NCI-H2107 (cell line): Measurements from ENCODE around the gene AGBL4.
"Not testable (repeated sequence)": the region's sequence is repeated elsewhere in the genome, so short reads cannot be mapped to it uniquely, and the experiment has no call there.

Experiments used
- DNase-seq: peaks from one replicate; lab custom pipeline; 2025; lab: John Stamatoyannopoulos, UW

The AGBL4 gene

DNA sequence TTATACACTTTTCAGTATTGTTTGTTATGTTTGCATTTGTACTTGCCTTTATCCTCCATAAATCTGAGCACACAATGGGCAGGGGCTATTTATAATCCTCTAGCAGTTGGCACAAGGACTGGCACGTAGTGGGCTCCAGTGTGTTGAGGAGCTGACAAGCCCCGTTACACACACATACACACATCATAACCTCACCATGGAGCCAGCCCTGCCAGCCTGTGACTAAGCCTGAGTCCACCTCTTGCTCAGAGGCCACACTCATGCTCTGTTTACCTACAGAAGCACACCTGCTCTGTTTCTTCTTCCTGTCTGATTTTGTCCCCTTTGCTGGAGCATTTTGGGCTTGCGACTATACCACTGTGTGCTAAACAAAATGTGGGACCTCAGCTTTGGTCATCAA is 1487.3 kb downstream of the AGBL4 start:
- DNase-seq = no peak

DNA sequence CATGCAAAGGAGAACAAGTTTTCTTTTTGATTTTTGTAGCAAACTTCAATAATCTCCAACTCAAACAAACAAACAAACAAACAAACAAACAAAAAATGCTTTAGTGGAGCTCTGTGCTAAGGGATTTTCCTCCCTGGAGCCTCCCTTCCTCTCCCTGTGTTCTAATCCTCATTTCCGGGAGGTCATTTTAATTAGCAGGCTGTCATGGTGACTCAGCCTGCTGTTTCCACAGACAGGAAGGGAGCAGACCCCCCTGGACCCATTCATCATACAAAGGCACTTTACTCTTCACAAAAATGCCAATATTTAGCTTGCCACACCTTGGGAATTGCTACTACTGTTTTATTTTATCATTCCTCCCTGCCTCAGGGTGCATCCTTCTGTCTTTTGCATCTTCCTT is 1490.8 kb downstream of the AGBL4 start:
- no peak for DNase-seq

DNA sequence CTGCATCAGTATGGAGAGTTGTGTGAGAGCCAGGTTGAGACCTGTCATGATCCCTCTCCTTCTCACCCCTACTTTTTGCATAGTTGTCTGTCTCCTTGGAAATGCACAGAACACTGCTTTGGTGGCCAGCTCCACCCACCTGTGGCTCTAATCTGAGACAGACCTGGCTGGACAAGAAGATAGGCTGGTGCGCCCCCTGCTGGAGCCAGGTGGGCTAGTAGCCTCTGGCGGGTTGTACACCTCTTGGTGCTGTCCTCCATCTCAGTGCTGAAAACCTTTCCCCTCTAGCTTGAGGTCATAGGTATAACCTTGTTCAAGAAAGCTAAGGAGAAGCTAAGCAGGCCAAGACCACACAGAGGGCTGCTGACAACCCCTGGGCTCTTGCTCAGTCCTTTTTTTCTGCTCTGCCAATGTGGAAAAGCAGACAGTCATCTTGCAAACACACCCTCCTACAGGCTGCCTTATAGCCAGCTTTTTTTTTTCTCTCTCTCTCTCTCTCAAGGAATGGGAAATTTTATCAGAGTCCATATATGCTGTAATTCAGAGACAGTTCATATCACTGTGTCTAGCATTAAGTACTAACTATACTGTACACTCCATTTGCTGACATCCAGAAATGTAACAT is 1492.9 kb downstream of the AGBL4 start:
- peak; percentile 68 for DNase-seq

DNA sequence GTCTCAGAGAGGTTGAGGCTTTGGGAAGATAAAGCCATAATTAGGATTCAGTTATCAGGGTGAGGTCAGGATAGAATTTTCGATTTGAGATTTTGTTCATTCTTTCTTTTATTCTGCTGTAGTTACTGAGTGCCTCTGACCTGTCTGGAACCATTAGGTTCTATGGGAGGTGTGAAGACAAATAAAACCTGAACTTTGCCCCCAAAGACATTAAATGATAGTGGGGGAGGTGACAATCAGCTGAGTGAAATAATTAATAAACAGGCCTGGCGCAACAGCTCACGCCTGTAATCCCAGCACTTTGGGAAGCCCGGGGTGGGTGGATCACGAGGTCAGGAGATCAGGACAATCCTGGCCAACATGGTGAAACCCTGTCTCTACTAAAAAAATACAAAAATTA is 1496.7 kb downstream of the AGBL4 start:
- no peak for DNase-seq

DNA sequence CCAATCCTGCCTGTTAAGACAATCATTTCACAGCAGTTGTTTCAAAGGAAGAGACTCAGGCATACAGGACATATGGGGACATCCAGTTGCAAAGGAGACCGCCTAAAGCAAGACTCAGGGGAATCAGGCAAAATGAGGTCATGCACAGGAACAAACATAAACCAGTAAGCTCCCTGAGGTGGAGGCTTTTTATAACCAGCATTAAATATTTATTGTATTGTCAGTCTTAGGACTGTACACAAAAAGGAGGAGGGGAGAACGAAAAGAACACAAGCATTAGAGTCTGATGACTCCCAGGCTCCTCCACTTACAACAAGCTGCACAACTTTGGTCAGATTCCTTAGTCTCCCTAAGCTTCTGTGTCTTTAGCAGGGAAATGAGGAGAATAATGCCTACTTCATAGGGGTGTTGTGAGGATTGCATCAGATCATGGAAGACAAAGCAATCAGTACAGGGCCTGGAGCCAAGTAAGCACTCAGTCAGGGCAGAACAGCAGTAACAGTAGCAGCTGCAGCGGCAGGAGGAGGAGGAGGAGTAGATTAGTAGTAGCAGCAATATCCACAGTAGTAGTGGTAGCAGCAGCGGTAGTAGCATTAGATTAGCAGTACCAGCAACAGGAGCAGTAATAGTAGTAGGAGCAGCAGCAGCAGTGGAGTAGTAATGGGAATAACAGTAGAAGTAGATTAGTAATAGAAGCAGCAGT is 1497.6 kb downstream of the AGBL4 start:
- peak; percentile 67 for DNase-seq

DNA sequence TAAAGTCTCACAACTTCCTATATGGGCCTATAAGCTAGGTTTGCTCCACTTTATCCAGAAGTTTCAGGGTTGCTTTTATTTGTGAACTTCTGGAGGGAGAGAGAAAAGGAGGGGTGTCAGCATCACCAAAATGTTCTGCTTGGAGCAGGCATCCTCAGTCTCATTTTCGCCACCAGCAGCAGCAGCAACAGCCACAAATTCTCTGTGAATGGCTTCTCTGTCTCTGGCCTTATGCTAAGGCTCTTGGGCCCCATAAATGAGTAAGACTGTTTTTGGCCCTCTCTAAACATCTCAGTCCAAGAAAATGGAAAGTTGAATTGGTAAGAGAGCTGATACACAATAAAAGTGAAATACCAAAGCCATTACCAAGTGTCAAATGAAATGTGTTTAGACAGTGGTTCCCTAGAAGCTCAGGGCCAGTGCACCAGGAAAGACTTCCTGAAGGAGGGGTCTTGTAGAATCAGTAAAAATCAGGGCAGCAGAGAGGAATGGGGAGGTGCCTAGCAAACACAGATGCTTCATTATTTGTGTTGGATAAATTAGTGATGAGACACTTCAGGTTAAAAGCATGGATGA is 1498.8 kb downstream of the AGBL4 start:
- DNase-seq = no peak

DNA sequence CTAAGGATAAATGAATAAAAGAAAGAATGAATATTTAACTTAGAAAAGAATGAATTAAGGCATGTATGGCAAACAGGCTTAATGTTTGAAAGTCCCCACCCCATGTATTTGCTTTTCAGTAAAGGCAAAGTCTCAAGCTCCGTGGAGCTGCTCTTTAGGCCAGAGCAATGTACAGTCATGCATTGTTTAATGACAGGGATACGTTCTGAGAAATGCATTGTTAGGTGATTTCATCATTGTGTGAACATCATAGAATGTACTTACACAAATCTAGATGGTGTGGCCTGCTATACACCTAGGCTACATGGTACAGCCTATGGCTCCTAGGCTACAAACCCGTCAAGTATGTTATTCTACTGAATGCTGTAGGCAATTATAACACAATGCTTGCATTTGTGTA is 1500.2 kb downstream of the AGBL4 start:
- no peak for DNase-seq

DNA sequence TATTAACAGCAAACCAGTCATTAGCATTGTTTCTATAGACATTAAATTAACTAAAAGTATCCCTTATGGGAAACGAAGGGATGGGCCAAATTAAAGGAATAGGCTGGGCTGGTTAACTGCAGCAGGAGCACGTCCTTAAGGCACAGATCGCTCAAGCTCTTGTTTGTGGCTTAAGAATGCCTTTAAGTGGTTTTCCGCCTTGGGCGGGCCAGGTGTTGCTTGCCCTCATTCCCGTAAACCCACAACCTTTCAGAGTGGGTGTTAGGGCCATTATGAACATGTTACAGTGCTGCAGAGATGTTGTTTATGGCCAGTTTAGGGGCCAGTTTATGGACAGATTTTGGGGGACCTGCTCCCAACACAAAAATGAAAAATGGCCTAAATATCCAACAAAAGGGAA is 1503.9 kb downstream of the AGBL4 start:
- DNase-seq = not testable (repeated sequence)

DNA sequence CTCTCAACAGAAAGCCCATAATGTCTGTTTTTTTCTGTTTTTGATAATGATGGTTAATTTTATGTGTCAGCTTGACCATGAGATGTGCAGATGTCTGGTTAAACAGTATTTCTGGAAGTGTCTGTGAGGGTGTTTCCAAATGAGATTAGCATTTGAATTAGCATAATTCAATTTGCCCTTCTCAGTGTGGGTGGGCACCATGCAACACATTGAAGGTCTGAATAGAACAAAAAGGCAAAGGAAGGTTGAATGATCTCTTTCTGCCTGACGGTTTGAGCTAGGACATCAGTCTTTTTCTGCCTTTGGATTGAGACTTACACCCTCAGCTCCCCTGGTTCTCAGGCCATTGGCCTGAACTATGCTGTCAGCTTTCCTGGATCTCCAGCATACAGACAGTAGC is 1516.9 kb downstream of the AGBL4 start:
- DNase-seq = no peak

DNA sequence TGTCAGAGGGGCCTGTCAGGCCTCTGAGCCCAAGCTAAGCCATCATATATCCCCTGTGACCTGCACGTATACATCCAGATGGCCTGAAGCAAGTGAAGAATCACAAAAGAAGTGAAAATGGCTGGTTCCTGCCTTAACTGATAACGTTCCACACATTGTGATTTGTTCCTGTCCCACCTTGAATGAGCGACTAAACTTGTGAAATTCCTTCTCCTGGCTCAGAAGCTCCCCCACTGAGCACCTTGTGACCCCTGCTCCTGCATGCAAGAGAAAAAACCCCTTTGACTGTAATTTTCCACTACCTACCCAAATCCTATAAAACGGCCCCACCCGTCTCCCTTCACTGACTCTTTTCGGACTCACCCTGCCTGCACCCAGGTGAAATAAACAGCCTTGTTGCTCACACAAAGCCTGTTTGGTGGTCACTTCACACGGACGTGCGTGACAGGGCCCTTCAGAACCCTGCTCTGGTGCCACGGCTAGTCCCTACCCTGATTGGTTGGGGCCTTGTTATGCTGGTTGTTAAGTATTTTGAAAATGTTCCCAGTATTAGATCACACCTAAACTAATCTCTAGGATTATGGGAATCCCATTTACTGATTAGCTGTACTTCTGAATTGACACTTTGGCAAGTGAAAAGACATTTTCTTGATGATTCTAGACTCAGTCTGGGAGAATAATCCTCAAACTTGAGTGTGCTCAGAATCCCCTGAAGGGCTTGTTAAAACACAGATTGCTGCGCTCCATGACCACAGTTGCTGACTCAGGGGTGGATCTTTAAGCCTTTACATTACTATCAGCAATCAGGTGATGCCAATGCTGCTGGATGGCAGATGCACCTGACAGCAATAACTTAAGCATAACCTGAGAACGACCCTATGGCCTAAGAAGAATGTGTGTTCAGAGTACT is 1523.0 kb downstream of the AGBL4 start:
- DNase-seq = no peak

DNA sequence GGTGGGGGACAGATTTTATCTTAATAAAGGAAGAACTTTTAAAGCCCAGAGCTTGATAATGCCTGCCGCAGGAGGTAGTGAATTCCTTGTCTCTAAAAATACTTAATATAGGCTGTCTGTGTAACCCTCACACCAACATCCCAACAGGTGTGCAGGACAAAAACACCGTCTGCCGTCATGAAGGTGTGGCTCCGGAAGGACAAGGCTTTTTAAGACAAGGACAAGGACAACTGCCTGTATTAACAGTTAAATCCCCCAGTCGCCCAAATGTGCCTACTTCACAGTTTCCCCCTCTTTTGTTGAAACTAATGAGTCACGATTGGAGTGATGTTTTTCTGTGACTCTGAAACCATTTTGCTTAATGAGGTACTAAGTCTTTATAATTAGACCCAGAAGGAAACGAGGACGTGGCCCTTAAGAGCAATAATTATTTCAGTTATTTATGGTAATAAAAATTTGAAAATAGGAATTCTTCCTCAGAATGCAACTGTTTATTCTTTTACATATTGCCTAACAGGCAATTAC is 1524.5 kb downstream of the AGBL4 start:
- no peak for DNase-seq

DNA sequence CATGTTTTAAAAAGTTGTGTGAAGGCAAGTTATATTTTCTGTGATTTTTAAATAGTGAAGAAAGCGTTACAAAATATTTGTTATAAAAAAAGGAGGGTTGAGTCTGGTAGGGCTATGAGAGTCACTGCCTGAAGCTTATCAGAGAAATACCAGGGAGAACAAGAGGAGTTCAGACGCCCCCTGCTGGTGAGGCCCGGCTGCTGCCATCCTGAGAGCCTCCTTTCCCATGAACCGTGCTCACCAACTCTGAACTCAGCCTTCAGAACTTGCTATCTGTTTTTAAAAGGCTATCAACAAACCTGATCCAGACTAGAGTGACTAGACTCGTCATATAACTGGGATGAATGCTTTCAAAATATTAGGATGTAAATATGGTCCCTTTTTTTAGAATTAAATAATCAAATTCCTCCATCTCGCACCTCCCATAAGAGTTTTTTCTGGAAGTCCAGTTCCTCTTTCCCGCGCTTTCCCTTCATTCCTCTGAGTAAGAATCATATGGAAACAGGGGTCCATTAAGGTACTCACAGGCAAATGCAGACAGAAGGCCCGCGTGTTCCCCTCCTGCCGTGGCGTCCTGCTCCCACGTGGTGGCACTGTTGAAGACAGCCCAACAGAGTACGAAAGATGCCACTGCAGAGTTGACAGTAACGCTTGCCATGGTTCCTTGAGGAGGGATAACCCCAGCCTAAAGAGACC is 1525.5 kb downstream of the AGBL4 start:
- peak; percentile 84 for DNase-seq

DNA sequence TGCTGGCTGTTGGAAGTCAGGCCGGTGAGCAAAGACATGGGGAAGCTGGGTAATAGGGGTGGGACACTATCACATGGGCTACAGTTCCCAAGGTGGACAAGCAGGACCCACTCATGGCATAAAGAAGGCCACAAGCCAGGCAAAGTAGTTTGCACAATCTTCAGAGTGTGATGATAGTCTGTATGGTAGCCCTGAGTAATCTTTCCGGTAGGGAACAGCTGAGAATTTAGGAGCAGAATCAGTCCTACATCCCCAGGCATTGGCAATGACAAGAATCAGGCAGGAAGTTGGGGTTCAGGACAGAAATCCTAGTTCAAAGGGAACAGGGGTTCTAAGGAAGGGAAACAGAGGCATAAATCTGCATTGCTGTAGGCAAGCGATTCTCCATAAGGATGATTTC is 1527.8 kb downstream of the AGBL4 start:
- DNase-seq = no peak

DNA sequence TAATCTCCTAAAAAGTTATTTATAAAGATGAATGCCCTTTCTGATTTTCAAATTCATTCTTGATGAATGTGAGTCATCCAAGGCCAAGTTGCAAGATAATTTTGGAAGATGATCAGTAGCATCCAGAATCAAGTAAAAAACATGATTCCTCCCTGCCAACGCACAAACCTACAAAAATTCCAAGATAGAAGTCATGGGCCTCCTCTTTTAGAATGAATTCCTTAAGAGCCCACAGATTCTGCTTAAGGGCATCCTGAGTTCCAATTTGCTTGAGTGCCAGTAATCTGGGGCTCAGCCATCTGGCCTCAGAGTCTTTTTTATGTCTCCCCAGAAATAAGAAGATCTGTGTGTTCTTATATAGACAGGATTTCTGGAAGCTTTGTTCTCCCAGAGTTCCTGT is 1528.6 kb downstream of the AGBL4 start:
- no peak for DNase-seq

DNA sequence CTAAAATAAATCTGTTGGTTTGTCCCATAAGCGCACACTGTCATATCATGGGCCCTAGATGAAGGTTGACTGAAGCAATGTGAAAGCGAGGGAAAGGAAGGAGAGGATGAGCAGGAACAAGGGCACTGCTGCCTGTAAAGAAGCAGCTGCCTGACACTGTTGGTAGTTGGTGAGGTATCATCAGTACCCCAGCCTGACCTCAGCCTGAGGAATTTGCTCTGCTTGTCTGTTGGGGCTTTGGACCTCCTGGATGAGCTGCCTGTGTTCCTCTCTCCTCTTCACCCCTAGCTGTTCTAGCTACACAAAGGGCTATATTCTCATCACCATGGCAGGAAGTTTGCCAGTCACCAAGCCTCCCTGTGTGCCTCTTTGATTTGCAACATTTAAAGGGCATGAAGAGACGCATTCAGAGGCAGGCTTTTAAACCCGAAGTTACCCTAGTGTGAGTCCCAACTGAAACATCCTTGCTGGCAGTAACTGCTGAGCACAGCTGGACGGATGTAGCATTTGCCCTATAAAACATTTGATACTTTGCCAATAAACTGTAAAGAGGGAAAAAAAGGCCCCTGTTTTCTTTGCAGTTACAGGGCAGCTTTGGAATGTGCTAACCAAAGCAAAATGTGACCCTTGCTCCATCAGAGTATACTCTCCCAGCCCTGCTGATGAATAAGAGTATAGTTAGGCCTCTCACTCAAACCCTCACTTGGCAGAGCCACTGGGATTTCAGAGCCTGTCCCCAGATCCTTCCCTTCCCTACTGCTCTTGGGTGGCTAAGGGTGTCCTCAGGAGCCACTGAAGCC is 1529.6 kb downstream of the AGBL4 start:
- no peak for DNase-seq

DNA sequence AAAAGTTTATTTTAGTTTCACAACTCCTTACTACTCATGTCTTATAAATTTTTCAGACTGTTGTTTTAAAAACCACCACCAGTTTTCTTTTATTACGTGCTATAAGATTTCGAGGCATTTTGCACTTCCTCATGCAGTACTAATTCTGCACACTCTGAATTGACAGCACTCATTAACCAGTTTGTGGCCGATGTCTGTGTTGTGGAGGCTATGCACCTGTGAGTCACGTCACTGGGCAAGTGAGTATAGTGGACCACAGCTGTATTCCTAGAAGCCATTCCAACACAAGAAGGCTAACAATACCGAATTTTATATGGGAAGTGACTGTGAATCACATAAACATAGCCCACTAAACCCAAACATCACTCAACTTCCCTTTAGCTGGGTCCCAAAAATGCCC is 1530.7 kb downstream of the AGBL4 start:
- no peak for DNase-seq

DNA sequence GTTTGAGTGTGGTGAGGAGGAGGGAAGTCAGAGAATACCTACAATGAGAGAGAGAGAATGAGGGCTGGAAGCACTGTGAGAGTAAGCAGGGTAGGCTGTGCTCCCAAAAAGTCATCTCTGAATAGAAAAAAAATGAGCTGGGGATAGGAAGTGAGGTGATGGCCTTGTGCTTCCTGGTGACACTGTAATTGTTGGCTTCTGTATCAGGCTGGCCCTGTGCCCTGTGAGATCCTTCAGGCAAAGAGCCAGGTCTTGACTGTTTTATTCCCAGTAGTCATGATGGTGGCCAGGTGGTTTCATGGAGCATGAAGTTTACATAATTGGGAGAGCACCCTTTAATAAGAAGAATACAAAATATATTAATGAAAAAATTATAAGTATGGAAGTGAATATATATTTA is 1531.4 kb downstream of the AGBL4 start:
- peak; percentile 16 for DNase-seq

DNA sequence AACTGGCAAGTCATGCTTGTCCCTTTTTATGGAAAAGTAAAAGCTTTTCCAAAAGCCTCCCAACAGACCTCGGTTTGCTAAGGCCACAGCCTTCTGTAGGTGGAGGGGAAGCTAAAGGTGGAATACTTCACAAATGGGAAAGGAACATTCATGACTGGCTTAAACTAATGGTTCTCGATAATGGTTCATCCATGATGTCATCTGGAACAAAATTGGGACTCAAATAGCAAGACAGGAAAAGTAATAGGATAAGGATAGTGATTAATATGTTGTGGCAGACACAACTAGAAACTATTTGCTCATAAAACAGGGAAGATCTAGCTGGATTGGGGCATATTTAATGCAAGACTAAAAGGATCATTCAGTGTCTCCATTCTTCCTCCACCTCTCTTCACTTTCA is 1535.0 kb downstream of the AGBL4 start:
- no peak for DNase-seq
